CD4-positive, alpha-beta T cell (primary cell): ENCODE results near the gene TMEFF2. TPM values are rescaled to one million over a fixed set of nuclear protein-coding genes. Genes with fewer than 3 reads are reported as not detected.

Experiments
- ATAC-seq: fragments of 200-7000 bp; cut with Tn5 transposase; one replicate; pipeline ENCODE4 v1.10.0; 2022; ENCODE audit warnings: mild to moderate bottlenecking; ENCODE audit not compliant: poor library complexity
- CTCF ChIA-PET: fragments of 350-600 bp; sonication (Branson Sonifier 250); formaldehyde crosslinking; loops from one replicate; lab custom pipeline; 2021; ENCODE audit warnings: antibody characterized with exemption, inconsistent platforms; lab: Charles Lee
- POLR2A ChIA-PET: fragments of 350-600 bp; sonication (Branson Sonifier 250); formaldehyde crosslinking; loops from one replicate; lab custom pipeline; 2021; ENCODE audit warnings: antibody characterized with exemption, inconsistent platforms; lab: Charles Lee
- DNase-seq, 14 experiments: peaks; one replicate each; pipeline ENCODE4 v3.0.0-alpha.2; 2013 to 2020; ENCODE audit warnings: mixed read lengths in 2 of 14
- H3K27ac ChIP-seq, 2 donors: one replicate each; pipeline versions ENCODE4 v1.5.1 to v1.7.0; 2013; ENCODE audit warnings: low read length in 2 of 2, low read depth in 1 of 2, mild to moderate bottlenecking in 1 of 2
- H3K27me3 ChIP-seq, 2 experiments: 1 replicate in 1 of 2; 2 replicates in 1 of 2; pipeline versions ENCODE4 v1.6.1 to v1.7.0; 2013; ENCODE audit warnings: low read length in 2 of 2, control low read depth in 1 of 2, mild to moderate bottlenecking in 1 of 2, moderate library complexity in 1 of 2; ENCODE audit not compliant: insufficient read depth in 2 of 2, control insufficient read depth in 1 of 2
- H3K36me3 ChIP-seq: one replicate; pipeline ENCODE4 v1.6.1; 2013; ENCODE audit warnings: low read length, control low read depth; ENCODE audit not compliant: insufficient read depth
- H3K4me1 ChIP-seq: one replicate; pipeline ENCODE4 v1.6.1; 2013; ENCODE audit warnings: low read length, control low read depth; ENCODE audit not compliant: insufficient read depth
- H3K4me3 ChIP-seq: one replicate; pipeline ENCODE4 v1.5.1; 2013; ENCODE audit warnings: mild to moderate bottlenecking, low read length, moderate library complexity
- H3K9me3 ChIP-seq, 2 experiments: 1 replicate in 1 of 2; 2 replicates in 1 of 2; pipeline versions ENCODE4 v1.6.1 to v1.7.0; 2013; ENCODE audit warnings: low read length in 2 of 2, mild to moderate bottlenecking in 2 of 2, control low read depth in 1 of 2, moderate library complexity in 1 of 2; ENCODE audit not compliant: control insufficient read depth in 1 of 2, insufficient read depth in 1 of 2
- H3K27ac Mint-ChIP-seq: one replicate; pipeline ENCODE4 v1.8.0; 2020; ENCODE audit warnings: mixed read lengths
- H3K27me3 Mint-ChIP-seq: one replicate; pipeline ENCODE4 v1.8.0; 2021; ENCODE audit warnings: mixed read lengths
- H3K36me3 Mint-ChIP-seq: one replicate; pipeline ENCODE4 v1.8.0; 2021; ENCODE audit warnings: low read depth, mixed read lengths
- H3K4me1 Mint-ChIP-seq: one replicate; pipeline ENCODE4 v1.8.0; 2021; ENCODE audit warnings: low read depth, mixed read lengths
- H3K4me3 Mint-ChIP-seq: one replicate; pipeline ENCODE4 v1.8.0; 2020; ENCODE audit warnings: mild to moderate bottlenecking, mixed read lengths
- H3K9me3 Mint-ChIP-seq: one replicate; pipeline ENCODE4 v1.8.0; 2020; ENCODE audit warnings: mixed read lengths
- CTCF ChIP-seq: fragments of 200-600 bp; IDR thresholded peaks from one replicate; pipeline ENCODE4 v1.8.0; 2022; ENCODE audit warnings: antibody characterized with exemption, mild to moderate bottlenecking
- intact Hi-C, 2 experiments: fragments of 100-400 bp; cut with DNase I in 1 of 2; cut with micrococcal nuclease in 1 of 2; formaldehyde crosslinking; loops; one replicate each; pipeline versions ENCODE4 v1.15.1 to v1.9.0; 2023 to 2025; cut with DNase I, micrococcal nuclease
- total RNA-seq, 174 experiments: library from RNA in 2 of 174; stranded (reverse) in 2 of 174; gene quantifications; one replicate each; pipeline ENCODE4 v1.2.3 and lab custom pipeline; 2021 to 2026

The TMEFF2 gene
- total RNA-seq, 2 experiments from 2014 or later = not detected

- DNase-seq (no peak), ATAC-seq (no peak)
- Histone ChIP-seq H3K27ac (no peak overlapping the region), H3K4me3 (no peak overlapping the region), H3K27me3 (peaks cover 0 to 6% of the 10 kb centered on the region in 2 experiments), H3K9me3 (no peaks in the 10 kb centered on the region), H3K36me3 (no peaks in the 10 kb centered on the region), H3K4me1 (no peaks in the 10 kb centered on the region)
- Mint-ChIP-seq H3K36me3 (no peaks in the 10 kb centered on the region), H3K27ac (no peak overlapping the region), H3K27me3 (no peaks in the 10 kb centered on the region), H3K4me3 (no peak overlapping the region), H3K4me1 (no peaks in the 10 kb centered on the region), H3K9me3 (no peaks in the 10 kb centered on the region)
- intact Hi-C loops = no loop called here
- TF ChIP-seq CTCF = no peak
- ChIA-PET POLR2A (no interaction called here), CTCF (no interaction called here)
Observed at GRCh38 chr2:191910518-191910917, 284.2 kb downstream of the TMEFF2 start.

GRCh38 chr2:191908874-191909273, 285.9 kb downstream of the TMEFF2 start:
- Mint-ChIP-seq H3K27ac (no peak overlapping the region), H3K4me1 (no peaks in the 10 kb centered on the region), H3K36me3 (no peaks in the 10 kb centered on the region), H3K27me3 (no peaks in the 10 kb centered on the region), H3K4me3 (no peak overlapping the region), H3K9me3 (no peaks in the 10 kb centered on the region)
- no peaks in the 10 kb centered on the region for H3K4me1 ChIP-seq
- no peaks in the 10 kb centered on the region for H3K36me3 ChIP-seq
- no peak for TF ChIP-seq CTCF
- ChIA-PET CTCF (interaction anchor here (0.6 kb wide), 1 partner anchor 209 kb away, joined by 3 read pairs; no protein-coding TSS in a partner anchor), POLR2A (no interaction called here)
- DNase-seq (no peak), ATAC-seq (no peak)
- no peaks in the 10 kb centered on the region for H3K27me3 ChIP-seq
- intact Hi-C loops = no loop called here
- no peak overlapping the region for H3K4me3 ChIP-seq
- no peaks in the 10 kb centered on the region for H3K9me3 ChIP-seq
- H3K27ac ChIP-seq = no peak overlapping the region

- no peaks in the 10 kb centered on the region for H3K36me3 Mint-ChIP-seq
Observed at GRCh38 chr2:191907545-191907944, 287.2 kb downstream of the TMEFF2 start.

More at GRCh38 chr2:191907545-191907944, 287.2 kb downstream of the TMEFF2 start:
- Mint-ChIP-seq H3K27me3 (no peaks in the 10 kb centered on the region), H3K4me1 (no peaks in the 10 kb centered on the region), H3K4me3 (no peak overlapping the region), H3K9me3 (no peaks in the 10 kb centered on the region), H3K27ac (no peak overlapping the region)
- H3K27me3 ChIP-seq = no peaks in the 10 kb centered on the region
- H3K4me3 ChIP-seq = no peak overlapping the region
- no peak for ATAC-seq
- TF ChIP-seq CTCF = no peak
- H3K36me3 ChIP-seq = no peaks in the 10 kb centered on the region
- CTCF ChIA-PET = no interaction called here
- H3K27ac ChIP-seq = no peak overlapping the region
- no peaks in the 10 kb centered on the region for H3K4me1 ChIP-seq
- no peak for DNase-seq
- POLR2A ChIA-PET = no interaction called here
- no peaks in the 10 kb centered on the region for H3K9me3 ChIP-seq
- intact Hi-C loops = no loop called here
